PC-3 (cell line): ENCODE measurements around the gene OR2A12.

Experiments used
- CTCF ChIP-seq: fragments of 300-600 bp; sonication (generic); conservative IDR thresholded peaks from 2 replicates; pipeline ENCODE4 v1.5.1; 2017; ENCODE audit warnings: antibody characterized with exemption, low read depth, mild to moderate bottlenecking, low read length
- EZH2 ChIP-seq: fragments of 300-600 bp; sonication (generic); IDR thresholded peaks from one replicate; pipeline ENCODE4 v1.6.1; 2017; ENCODE audit warnings: antibody characterized with exemption, mild to moderate bottlenecking, low read length; ENCODE audit not compliant: unreplicated experiment

- TF ChIP-seq CTCF (no peak), EZH2 (no peak)
Observed at GRCh38 chr7:144110272-144110671, 24.2 kb downstream of the OR2A12 start.
